K562 (cell line): ENCODE data around the gene ACBD6.

Experiments used
- CBX5 ChIP-seq: IDR thresholded peaks from 2 replicates; pipeline ENCODE4 v1.6.1; 2014; ENCODE audit warnings: low read depth, borderline replicate concordance
- CBX8 ChIP-seq: fragments of 200-600 bp; sonication (generic); IDR thresholded peaks from 2 replicates; pipeline ENCODE4 v1.6.1; 2012; ENCODE audit warnings: borderline replicate concordance, mixed run types, low read depth, mild to moderate bottlenecking, moderate library complexity, mixed read lengths, low read length, control low read depth, inconsistent platforms; ENCODE audit not compliant: poor library complexity, severe bottlenecking; ENCODE audit errors: extremely low read depth

GRCh38 chr1:180515364-180515763, 13.0 kb upstream of the ACBD6 start:
- TF ChIP-seq CBX5 (no peak), CBX8 (no peak)
